HFF-Myc (cell line): ENCODE measurements around the gene ZNF154.
"Not testable (repeated sequence)": the region's sequence is repeated elsewhere in the genome, so short reads cannot be mapped to it uniquely, and the experiment has no call there.

Experiments used
- DNase-seq: peaks from one replicate; pipeline ENCODE4 v3.0.0-alpha.2; 2011; ENCODE audit warnings: low read depth; ENCODE audit errors: extremely low read depth
- H3K4me3 ChIP-seq: replicated peaks from 2 replicates; pipeline ENCODE4 v1.5.1; 2011; ENCODE audit warnings: low read depth, mild to moderate bottlenecking, control low read depth, low read length
- CTCF ChIP-seq: IDR thresholded peaks from 2 replicates; pipeline ENCODE4 v1.5.1; 2012; ENCODE audit warnings: mild to moderate bottlenecking, low read depth, low read length, control low read depth; ENCODE audit errors: missing control alignments

The ZNF154 gene

DNA sequence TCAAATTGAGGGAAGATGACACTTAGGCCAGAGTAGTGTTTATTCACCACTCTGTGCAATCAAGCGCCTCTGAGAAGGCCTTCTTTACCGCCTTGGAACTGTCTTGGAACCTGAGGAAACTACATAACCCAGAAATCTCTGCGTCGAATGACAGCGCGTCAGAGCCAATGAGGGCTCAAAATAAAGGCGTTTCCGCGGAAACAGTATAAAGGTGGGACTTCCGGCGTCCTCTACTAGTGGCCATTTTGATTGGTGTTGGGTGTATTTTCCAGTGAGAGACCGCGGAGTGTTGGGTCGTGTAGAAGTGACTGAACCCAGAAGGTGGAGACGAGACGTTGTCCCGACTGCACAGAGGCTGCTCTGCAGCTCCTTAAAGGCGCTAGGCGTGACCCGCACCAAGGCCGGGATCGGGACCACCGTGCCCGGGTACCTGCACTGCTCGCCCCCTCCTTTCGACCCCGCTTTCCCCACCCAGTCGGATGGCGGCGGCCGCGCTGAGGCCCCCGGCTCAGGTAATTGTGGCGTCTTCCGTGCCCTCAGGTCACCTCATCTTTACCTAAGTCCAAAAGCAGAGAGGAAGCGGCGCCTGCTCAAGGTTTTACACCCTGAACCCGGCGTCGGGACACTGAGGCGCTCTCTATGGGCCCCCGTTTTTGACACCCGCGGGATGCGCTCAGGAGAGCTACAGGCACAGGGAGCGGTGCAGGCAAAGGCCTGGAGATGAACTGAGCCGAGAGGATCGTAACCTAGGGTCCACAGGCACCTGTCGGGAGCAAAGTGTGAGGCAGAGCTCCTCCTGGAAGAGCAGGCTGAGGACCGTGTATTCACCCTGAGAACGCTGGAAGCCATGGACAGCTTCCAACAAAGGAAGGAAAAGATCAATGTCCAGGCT lies 37.8 kb upstream of the ZNF154 start, which contains the start of gene ZNF776:
Gene ZNF776, plus strand, starts transcription at position 236 of the 892 bp plus-strand sequence. Its CDS starts 244 bp downstream, at position 480.
- peak within 1 kb of the TSS; percentile 60 for H3K4me3 ChIP-seq
- no peak for TF ChIP-seq CTCF
- peak; percentile 87 for DNase-seq

GRCh38 chr19:57738770-57739169 lies 29.8 kb upstream of the ZNF154 start:
- DNase-seq, H3K4me3 ChIP-seq: not testable (repeated sequence)

GRCh38 chr19:57738320-57738719 lies 29.3 kb upstream of the ZNF154 start:
- peak; percentile 44 for TF ChIP-seq CTCF
- not testable (repeated sequence) for H3K4me3 ChIP-seq, DNase-seq

DNA sequence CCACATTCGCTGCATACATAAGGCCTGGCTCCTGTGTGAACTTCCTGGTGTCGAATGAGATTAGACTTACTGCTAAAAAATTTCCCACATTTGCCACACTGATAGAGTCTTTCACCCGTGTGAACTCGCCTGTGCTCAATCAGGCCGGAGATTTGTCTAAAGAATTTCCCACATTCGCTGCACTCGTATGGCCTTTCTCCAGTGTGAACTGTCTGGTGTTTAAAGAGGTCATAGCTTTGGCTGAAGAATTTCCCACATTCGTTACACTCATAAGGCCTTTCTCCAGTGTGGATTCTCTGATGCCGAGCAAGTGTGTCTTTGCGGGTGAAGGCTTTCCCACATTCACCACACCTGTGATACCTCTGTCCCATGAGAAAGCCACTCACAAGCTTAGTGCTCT lies 11.9 kb upstream of the ZNF154 start:
- TF ChIP-seq CTCF = no peak
- H3K4me3 ChIP-seq = no peak overlapping the region
- DNase-seq = no peak

- no peak overlapping the region for H3K4me3 ChIP-seq
- no peak for TF ChIP-seq CTCF
- no peak for DNase-seq
Measured at GRCh38 chr19:57719901-57720519, 11.0 kb upstream of the ZNF154 start.

DNA sequence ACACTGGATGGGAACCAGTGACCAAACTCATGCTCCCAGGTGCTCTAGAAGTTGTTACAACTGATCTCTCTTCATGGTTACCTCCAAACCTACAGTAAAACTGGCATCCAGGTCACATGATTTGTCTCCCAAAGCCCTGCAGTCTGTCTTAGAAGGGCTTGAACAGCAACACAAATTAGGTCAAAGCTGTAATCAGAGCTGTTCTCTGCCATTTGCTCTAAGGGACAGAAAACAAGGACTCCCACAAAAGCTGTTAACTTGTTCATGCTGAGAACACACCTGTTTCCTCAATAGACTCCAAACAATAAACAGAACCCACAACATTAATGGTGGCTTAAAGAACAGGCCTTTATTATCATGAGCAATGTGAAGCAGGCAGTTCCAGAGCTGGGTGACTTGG lies 10.4 kb upstream of the ZNF154 start:
- DNase-seq = no peak
- no peak overlapping the region for H3K4me3 ChIP-seq
- TF ChIP-seq CTCF = no peak

DNA sequence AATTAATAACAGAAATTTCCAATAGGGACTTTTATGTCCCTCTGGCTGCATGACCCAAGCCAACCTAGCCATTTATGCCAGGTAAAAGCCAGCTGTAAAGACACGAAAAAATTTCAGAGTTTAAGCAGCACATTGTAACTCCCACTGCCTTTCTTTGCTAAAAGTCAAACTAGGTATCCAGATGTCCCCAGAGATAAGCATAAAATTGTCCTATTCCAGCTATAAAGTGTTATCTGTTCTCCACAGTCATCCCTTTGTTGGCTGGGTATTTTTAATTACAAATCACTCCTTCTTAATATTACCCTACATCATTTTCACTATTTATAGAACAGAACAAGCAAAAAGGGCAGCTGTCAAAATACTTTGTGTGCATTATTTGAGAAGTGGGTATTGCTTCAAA lies 3.2 kb upstream of the ZNF154 start:
- TF ChIP-seq CTCF = no peak
- no peak for DNase-seq
- no peak overlapping the region for H3K4me3 ChIP-seq
